ENCODE data around the gene ARG2.

ARG2 gene

GRCh38 chr14:67619446-67620216 lies at the start of gene ARG2:
ARG2 (plus strand) TSS chr14:67619920; CDS start chr14:67619978, 58 bp downstream.
- peak; percentile 99 for DNase-seq

GRCh38 chr14:67570453-67570852 lies 49.3 kb upstream of the ARG2 start:
- no peak for DNase-seq

GRCh38 chr14:67571275-67571990 lies 48.3 kb upstream of the ARG2 start:
- DNase-seq, result peak; percentile 72

- DNase-seq, result no peak
Measured at GRCh38 chr14:67571991-67572323, 47.8 kb upstream of the ARG2 start.

- no peak for DNase-seq
Measured at GRCh38 chr14:67572608-67573007, 47.1 kb upstream of the ARG2 start.

GRCh38 chr14:67573228-67574010 lies 46.3 kb upstream of the ARG2 start:
- no peak for DNase-seq

- no peak for DNase-seq
Measured at GRCh38 chr14:67574156-67574555, 45.6 kb upstream of the ARG2 start.

- no peak for DNase-seq
Measured at GRCh38 chr14:67574806-67575205, 44.9 kb upstream of the ARG2 start.

GRCh38 chr14:67575684-67576083 lies 44.0 kb upstream of the ARG2 start:
- no peak for DNase-seq

- no peak for DNase-seq
Measured at GRCh38 chr14:67576216-67576955, 43.3 kb upstream of the ARG2 start.

- DNase-seq, result no peak
Measured at GRCh38 chr14:67577181-67577808, 42.4 kb upstream of the ARG2 start.

- no peak for DNase-seq
Measured at GRCh38 chr14:67577909-67578749, 41.6 kb upstream of the ARG2 start.

GRCh38 chr14:67579040-67579439 lies 40.7 kb upstream of the ARG2 start:
- no peak for DNase-seq

- DNase-seq, result no peak
Measured at GRCh38 chr14:67579636-67580035, 40.1 kb upstream of the ARG2 start.

GRCh38 chr14:67580336-67581171 lies 39.2 kb upstream of the ARG2 start:
- no peak for DNase-seq

GRCh38 chr14:67581643-67582042 lies 38.1 kb upstream of the ARG2 start:
- DNase-seq, result no peak

- DNase-seq, result no peak
Measured at GRCh38 chr14:67582061-67582460, 37.7 kb upstream of the ARG2 start.

GRCh38 chr14:67583711-67584644 lies 35.7 kb upstream of the ARG2 start:
- peak; percentile 25 for DNase-seq

- DNase-seq, result no peak
Measured at GRCh38 chr14:67584978-67585377, 34.7 kb upstream of the ARG2 start.

Measured in activated CD8-positive, alpha-beta memory T cell treated with anti-CD3 and anti-CD28 coated beads, Interleukin-2, amount 50 U/mL, for 4 hours (primary cell).